ENCODE measurements around the gene RBM33.

DNA sequence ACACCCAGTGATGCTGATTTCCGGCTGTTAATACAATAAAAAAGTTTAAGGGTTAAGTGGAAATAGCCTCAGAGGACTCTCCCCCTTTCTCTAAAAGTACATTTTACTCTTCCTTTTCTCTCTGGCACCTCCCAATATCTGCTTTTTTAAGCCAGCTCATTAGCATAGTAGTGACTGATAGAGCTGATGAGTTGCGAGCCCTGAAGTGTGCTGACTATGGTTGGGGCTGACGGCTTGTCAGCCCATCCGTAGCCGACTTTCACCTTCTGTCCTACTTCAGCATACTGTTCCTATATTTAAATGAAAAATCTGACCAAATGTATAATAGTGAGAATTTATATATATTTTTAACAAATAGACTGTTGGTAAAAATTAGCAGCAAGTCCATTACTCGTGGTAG is 87.8 kb downstream of the RBM33 start:
- TF ChIP-seq, protein P1, sequence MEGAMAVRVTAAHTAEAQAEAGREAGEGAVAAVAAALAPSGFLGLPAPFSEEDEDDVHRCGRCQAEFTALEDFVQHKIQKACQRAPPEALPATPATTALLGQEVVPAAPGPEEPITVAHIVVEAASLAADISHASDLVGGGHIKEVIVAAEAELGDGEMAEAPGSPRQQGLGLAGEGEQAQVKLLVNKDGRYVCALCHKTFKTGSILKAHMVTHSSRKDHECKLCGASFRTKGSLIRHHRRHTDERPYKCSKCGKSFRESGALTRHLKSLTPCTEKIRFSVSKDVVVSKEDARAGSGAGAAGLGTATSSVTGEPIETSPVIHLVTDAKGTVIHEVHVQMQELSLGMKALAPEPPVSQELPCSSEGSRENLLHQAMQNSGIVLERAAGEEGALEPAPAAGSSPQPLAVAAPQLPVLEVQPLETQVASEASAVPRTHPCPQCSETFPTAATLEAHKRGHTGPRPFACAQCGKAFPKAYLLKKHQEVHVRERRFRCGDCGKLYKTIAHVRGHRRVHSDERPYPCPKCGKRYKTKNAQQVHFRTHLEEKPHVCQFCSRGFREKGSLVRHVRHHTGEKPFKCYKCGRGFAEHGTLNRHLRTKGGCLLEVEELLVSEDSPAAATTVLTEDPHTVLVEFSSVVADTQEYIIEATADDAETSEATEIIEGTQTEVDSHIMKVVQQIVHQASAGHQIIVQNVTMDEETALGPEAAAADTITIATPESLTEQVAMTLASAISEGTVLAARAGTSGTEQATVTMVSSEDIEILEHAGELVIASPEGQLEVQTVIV (CRISPR knock-in tag; IDR thresholded peaks at IDR 0.05; ENCODE audit: borderline replicate concordance) = no peak
- TF ChIP-seq, protein P2, sequence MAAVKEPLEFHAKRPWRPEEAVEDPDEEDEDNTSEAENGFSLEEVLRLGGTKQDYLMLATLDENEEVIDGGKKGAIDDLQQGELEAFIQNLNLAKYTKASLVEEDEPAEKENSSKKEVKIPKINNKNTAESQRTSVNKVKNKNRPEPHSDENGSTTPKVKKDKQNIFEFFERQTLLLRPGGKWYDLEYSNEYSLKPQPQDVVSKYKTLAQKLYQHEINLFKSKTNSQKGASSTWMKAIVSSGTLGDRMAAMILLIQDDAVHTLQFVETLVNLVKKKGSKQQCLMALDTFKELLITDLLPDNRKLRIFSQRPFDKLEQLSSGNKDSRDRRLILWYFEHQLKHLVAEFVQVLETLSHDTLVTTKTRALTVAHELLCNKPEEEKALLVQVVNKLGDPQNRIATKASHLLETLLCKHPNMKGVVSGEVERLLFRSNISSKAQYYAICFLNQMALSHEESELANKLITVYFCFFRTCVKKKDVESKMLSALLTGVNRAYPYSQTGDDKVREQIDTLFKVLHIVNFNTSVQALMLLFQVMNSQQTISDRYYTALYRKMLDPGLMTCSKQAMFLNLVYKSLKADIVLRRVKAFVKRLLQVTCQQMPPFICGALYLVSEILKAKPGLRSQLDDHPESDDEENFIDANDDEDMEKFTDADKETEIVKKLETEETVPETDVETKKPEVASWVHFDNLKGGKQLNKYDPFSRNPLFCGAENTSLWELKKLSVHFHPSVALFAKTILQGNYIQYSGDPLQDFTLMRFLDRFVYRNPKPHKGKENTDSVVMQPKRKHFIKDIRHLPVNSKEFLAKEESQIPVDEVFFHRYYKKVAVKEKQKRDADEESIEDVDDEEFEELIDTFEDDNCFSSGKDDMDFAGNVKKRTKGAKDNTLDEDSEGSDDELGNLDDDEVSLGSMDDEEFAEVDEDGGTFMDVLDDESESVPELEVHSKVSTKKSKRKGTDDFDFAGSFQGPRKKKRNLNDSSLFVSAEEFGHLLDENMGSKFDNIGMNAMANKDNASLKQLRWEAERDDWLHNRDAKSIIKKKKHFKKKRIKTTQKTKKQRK (IDR thresholded peaks at IDR 0.05; ENCODE audit: borderline replicate concordance, low read depth, low read length) = no peak
- TF ChIP-seq SP2 (IDR thresholded peaks at IDR 0.05; ENCODE audit: extremely low read depth, low read depth, low read length, poor library complexity, severe bottlenecking) (no peak), RFX5 (IDR thresholded peaks at IDR 0.05; ENCODE audit: low read depth, low read length) (no peak), ZFX (CRISPR knock-in tag; IDR thresholded peaks at IDR 0.05) (no peak)

Data from K562 (cell line).